Natural killer cell (primary cell): ENCODE data around the gene WDR33. TPM values are rescaled to one million over a fixed set of nuclear protein-coding genes. Genes with fewer than 3 reads are reported as not detected.

Experiments
- ATAC-seq, 3 donors: fragments of 150-1000 bp in 2 of 3; fragments of 200-7000 bp in 1 of 3; cut with Tn5 transposase; 1 replicate in 1 of 3; 2 replicates in 2 of 3; pipeline ENCODE4 v1.10.0; 2021; ENCODE audit warnings: mild to moderate bottlenecking in 2 of 3, moderate library complexity in 2 of 3
- DNase-seq, 2 donors: peaks; one replicate each; pipeline versions ENCODE4 v3.0.0 to v3.0.0-alpha.2; 2013 to 2021; ENCODE audit warnings: mixed read lengths in 1 of 2
- H3K27ac ChIP-seq: one replicate; pipeline ENCODE4 v1.5.1; 2013; ENCODE audit warnings: mild to moderate bottlenecking, low read length
- H3K27me3 ChIP-seq: one replicate; pipeline ENCODE4 v1.6.1; 2013; ENCODE audit warnings: low read length; ENCODE audit not compliant: control insufficient read depth, insufficient read depth
- H3K36me3 ChIP-seq: one replicate; pipeline ENCODE4 v1.6.1; 2013; ENCODE audit warnings: low read length; ENCODE audit not compliant: control insufficient read depth, insufficient read depth
- H3K4me1 ChIP-seq: one replicate; pipeline ENCODE4 v1.6.1; 2013; ENCODE audit warnings: low read length; ENCODE audit not compliant: control insufficient read depth, insufficient read depth
- H3K4me3 ChIP-seq: one replicate; pipeline ENCODE4 v1.5.1; 2013; ENCODE audit warnings: low read length
- H3K9me3 ChIP-seq: one replicate; pipeline ENCODE4 v1.6.1; 2013; ENCODE audit warnings: low read length; ENCODE audit not compliant: control insufficient read depth, insufficient read depth
- H3K27ac Mint-ChIP-seq, 2 donors: one replicate each; pipeline ENCODE4 v1.8.0; 2022; ENCODE audit warnings: mild to moderate bottlenecking in 2 of 2, mixed read lengths in 2 of 2, moderate library complexity in 1 of 2
- H3K27me3 Mint-ChIP-seq, 2 donors: one replicate each; pipeline ENCODE4 v1.8.0; 2022; ENCODE audit warnings: low read depth in 2 of 2, mixed read lengths in 2 of 2
- H3K36me3 Mint-ChIP-seq: one replicate; pipeline ENCODE4 v1.8.0; 2022; ENCODE audit warnings: mixed read lengths
- H3K4me1 Mint-ChIP-seq, 2 donors: one replicate each; pipeline ENCODE4 v1.8.0; 2022; ENCODE audit warnings: mixed read lengths in 2 of 2
- H3K4me3 Mint-ChIP-seq: one replicate; pipeline ENCODE4 v1.8.0; 2022; ENCODE audit warnings: mild to moderate bottlenecking, moderate library complexity, mixed read lengths
- H3K9me3 Mint-ChIP-seq, 2 donors: one replicate each; pipeline ENCODE4 v1.8.0; 2022; ENCODE audit warnings: mixed read lengths in 2 of 2
- WGBS: methylation state at CpG from one replicate; pipeline ENCODE4 v1.1.7; 2013; ENCODE audit warnings: missing lambda C conversion rate; ENCODE audit not compliant: insufficient coverage; 5-methylcytosine and 5-hydroxymethylcytosine counted together
- intact Hi-C: fragments of 100-400 bp; cut with micrococcal nuclease; formaldehyde crosslinking; loops from one replicate; pipeline ENCODE4 v1.14.2; 2022
- total RNA-seq, 4 donors: library from RNA; stranded (reverse); fragments of 120-200 nt in 1 of 4; gene quantifications; one replicate each; pipeline versions ENCODE4 v1.2.3 to v1.2.4, GENCODE V29; 2013 to 2022
- TF ChIP-seq, protein P1 (sequence below): fragments of 200-600 bp; IDR thresholded peaks from one replicate; pipeline ENCODE4 v1.8.0; 2022; ENCODE audit warnings: antibody characterized with exemption

The WDR33 gene
- total RNA-seq, 3 donors from 2014 or later (not counting 1 experiment from before 2014, with no cell fraction given) = 55.2 to 78.4 (median 55.3) TPM

DNA sequence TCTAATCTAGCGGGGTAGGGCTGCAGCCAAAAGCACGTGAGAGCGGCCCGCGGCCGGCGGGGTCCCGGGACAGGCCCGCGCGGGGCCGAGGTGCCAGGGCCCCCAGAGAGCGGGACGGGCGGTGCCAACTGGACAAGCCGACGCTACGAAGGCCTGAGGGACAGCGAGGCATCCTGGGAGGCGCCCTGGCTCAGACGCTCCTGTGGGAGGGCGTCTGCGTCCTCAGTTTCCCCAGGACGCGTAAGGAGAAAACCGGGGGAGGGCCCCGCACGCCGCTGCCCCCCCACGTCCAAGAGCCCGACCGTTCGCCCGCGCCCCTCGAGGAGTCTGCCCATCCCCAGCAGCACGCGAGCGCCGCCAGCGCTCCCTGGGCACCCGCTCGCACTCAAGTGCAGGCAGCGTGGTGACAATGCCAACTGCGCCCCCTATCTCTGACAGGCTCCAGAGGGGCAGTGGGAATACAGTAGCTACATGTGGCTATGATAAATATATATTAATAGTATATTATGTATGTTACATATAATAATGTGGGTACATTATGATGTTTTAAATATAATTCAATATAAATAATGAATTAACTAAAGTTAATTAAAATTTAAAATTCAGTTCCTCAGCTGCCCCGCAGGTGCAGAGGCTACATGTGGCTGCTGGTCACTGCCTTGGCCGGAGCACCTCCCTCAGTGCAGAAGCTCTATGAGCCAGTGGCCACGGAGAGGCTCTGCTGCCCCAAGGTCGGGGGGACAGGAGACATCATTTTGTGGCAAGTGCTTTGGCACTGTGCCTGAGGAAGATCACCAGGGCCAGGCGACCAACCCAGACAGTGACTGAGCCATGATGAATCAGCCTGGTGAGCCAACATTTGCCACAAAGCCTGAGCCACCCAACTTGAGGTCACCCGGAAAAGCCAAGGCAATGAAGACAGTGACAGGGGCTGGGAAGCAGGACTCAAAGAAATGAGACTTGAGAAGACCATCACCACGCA, 115.2 kb downstream of the WDR33 start:
- DNase-seq (peak; percentile 59 to 69), ATAC-seq (peak in 2 of 3 donors; percentile 98)
- TF ChIP-seq, protein P1, sequence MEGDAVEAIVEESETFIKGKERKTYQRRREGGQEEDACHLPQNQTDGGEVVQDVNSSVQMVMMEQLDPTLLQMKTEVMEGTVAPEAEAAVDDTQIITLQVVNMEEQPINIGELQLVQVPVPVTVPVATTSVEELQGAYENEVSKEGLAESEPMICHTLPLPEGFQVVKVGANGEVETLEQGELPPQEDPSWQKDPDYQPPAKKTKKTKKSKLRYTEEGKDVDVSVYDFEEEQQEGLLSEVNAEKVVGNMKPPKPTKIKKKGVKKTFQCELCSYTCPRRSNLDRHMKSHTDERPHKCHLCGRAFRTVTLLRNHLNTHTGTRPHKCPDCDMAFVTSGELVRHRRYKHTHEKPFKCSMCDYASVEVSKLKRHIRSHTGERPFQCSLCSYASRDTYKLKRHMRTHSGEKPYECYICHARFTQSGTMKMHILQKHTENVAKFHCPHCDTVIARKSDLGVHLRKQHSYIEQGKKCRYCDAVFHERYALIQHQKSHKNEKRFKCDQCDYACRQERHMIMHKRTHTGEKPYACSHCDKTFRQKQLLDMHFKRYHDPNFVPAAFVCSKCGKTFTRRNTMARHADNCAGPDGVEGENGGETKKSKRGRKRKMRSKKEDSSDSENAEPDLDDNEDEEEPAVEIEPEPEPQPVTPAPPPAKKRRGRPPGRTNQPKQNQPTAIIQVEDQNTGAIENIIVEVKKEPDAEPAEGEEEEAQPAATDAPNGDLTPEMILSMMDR = peak; percentile 76
- Mint-ChIP-seq H3K9me3 (peaks cover 5 to 11% of the 10 kb centered on the region in 2 donors), H3K4me1 (peaks cover 8% of the 10 kb centered on the region in 2 donors), H3K4me3 (no peak overlapping the region), H3K27me3 (no peaks in the 10 kb centered on the region), H3K27ac (no peak overlapping the region), H3K36me3 (peaks cover 10% of the 10 kb centered on the region)
- no peak overlapping the region for H3K4me3 ChIP-seq
- 55% methylated on average over 51 of the region's 52 CpGs for WGBS
- H3K27ac ChIP-seq = no peak overlapping the region
- intact Hi-C loops = no loop called here
- no peaks in the 10 kb centered on the region for H3K36me3 ChIP-seq
- H3K27me3 ChIP-seq = peaks cover 3% of the 10 kb centered on the region
- H3K9me3 ChIP-seq = peaks cover 3% of the 10 kb centered on the region
- H3K4me1 ChIP-seq = peaks cover 6% of the 10 kb centered on the region

DNA sequence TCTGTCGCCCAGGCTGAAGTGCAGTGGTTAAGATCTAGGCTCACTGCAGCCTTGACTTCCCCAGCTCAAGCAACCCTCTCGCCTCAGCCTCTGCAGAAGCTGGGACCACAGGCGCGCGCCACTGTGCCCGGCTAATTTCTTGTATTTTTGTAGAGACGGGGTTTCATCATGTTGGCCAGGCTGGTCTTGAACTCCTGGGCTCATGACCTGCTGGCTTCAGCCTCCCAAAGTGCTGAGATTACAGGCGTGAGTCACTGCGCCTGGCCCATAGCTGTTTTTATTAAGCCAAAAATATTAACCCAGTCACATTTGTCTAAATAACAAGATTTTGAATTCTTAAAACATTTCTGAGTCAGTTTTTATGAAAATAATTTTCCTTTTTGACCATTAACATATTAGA, 116.0 kb downstream of the WDR33 start:
- Mint-ChIP-seq H3K9me3 (peaks cover 5 to 12% of the 10 kb centered on the region in 2 donors), H3K4me3 (no peak overlapping the region), H3K27ac (no peak overlapping the region), H3K4me1 (peaks cover 0 to under 1% of the 10 kb centered on the region in 2 donors), H3K36me3 (peaks cover 12% of the 10 kb centered on the region), H3K27me3 (no peaks in the 10 kb centered on the region)
- ATAC-seq (no peak), DNase-seq (no peak)
- Histone ChIP-seq H3K27ac (no peak overlapping the region), H3K27me3 (peaks cover 3% of the 10 kb centered on the region), H3K9me3 (peaks cover 10% of the 10 kb centered on the region), H3K4me3 (no peak overlapping the region), H3K4me1 (no peaks in the 10 kb centered on the region), H3K36me3 (no peaks in the 10 kb centered on the region)
- intact Hi-C loops = no loop called here
- 94% methylated on average over 9 of the region's 9 CpGs for WGBS
- TF ChIP-seq, protein P1 = no peak

DNA sequence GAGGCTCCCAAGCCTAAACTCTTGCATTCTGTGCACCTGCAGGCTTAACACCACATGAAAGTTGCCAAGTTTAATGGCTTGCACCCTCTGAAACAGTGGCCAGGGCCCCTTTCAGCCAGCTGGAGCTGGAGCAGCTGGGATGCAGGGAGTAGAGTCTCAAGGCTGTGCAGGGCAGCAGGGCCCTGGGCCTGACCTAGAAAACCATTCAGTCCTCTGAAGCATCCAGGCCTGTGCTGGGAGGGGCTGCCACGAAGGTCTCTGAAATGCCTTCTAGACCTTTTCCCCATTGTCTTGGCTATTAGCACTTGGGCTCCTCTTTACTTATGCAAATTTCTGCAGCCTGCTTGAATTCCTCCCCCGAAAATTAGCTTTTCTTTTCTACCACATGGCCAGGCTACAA, 120.3 kb downstream of the WDR33 start:
- intact Hi-C loops = no loop called here
- Mint-ChIP-seq H3K4me1 (no peaks in the 10 kb centered on the region), H3K9me3 (peaks cover 5 to 12% of the 10 kb centered on the region in 2 donors), H3K27me3 (peaks cover 12 to 16% of the 10 kb centered on the region in 2 donors), H3K36me3 (peaks cover 12% of the 10 kb centered on the region), H3K27ac (no peak overlapping the region), H3K4me3 (no peak overlapping the region)
- DNase-seq (no peak), ATAC-seq (no peak)
- H3K9me3 ChIP-seq = peaks cover 10% of the 10 kb centered on the region
- WGBS = 87% methylated on average over 2 of the region's 2 CpGs
- H3K27ac ChIP-seq = no peak overlapping the region
- TF ChIP-seq, protein P1 = no peak
- no peaks in the 10 kb centered on the region for H3K36me3 ChIP-seq
- no peaks in the 10 kb centered on the region for H3K27me3 ChIP-seq
- H3K4me1 ChIP-seq = no peaks in the 10 kb centered on the region
- no peak overlapping the region for H3K4me3 ChIP-seq
